ENCODE data around the gene WASHC2C. TPM values are rescaled to one million over a fixed set of nuclear protein-coding genes. Genes with fewer than 3 reads are reported as not detected.

WASHC2C gene
- total RNA-seq, 1 experiment from 2014 or later, result 21.9 TPM

- TF ChIP-seq CTCF (IDR thresholded peaks at IDR 0.05 in 2 of 3, conservative IDR thresholded peaks at IDR 0.05 in 1 of 3; ENCODE audit: borderline replicate concordance in 1 of 3, insufficient read depth in 1 of 3, low read depth in 2 of 3, low read length in 2 of 3) (no peak), SIN3A (IDR thresholded peaks at IDR 0.05; ENCODE audit: low read depth) (no peak), ZBTB33 (IDR thresholded peaks at IDR 0.05; ENCODE audit: extremely low read depth, insufficient replicate concordance, low read length) (no peak), RAD21 (IDR thresholded peaks at IDR 0.05; ENCODE audit: low read depth) (no peak), MAX (IDR thresholded peaks at IDR 0.05) (no peak), ELF1 (IDR thresholded peaks at IDR 0.05; ENCODE audit: borderline replicate concordance, low read depth) (no peak), EGR1 (IDR thresholded peaks at IDR 0.05; ENCODE audit: low read depth) (no peak)
Observed at GRCh38 chr10:45817912-45818311, 90.8 kb downstream of the WASHC2C start.

More at GRCh38 chr10:45817912-45818311, 90.8 kb downstream of the WASHC2C start:
- Histone ChIP-seq H3K4me2 (ENCODE audit: low read length) (no peak overlapping the region), H3K4me3 (replicated peaks in 1 of 2; ENCODE audit: low read depth in 1 of 2, low read length in 2 of 2) (no peak overlapping the region), H3K27ac (ENCODE audit: low read depth, low read length) (no peak overlapping the region), H3K36me3 (ENCODE audit: control insufficient read depth in 1 of 2, insufficient read depth in 2 of 2, low read length in 2 of 2) (no peaks in the 10 kb centered on the region), H3K9me2 (ENCODE audit: insufficient read depth) (no peaks in the 10 kb centered on the region), H4K20me1 (ENCODE audit: insufficient read depth) (no peaks in the 10 kb centered on the region), H3K9ac (ENCODE audit: low read length) (no peak overlapping the region), H2AFZ (ENCODE audit: low read depth, low read length, poor library complexity, severe bottlenecking) (no peak overlapping the region), H3K4me1 (ENCODE audit: control insufficient read depth in 1 of 2, insufficient read depth in 2 of 2, low read length in 2 of 2) (no peaks in the 10 kb centered on the region), H3K27me3 (ENCODE audit: insufficient read depth, low read length) (no peaks in the 10 kb centered on the region), H3K9me3 (ENCODE audit: control insufficient read depth in 1 of 2, insufficient read depth in 1 of 2, low read depth in 1 of 2, low read length in 2 of 2) (no peaks in the 10 kb centered on the region), H3K79me2 (ENCODE audit: insufficient read depth, low read length) (no peaks in the 10 kb centered on the region)
- intact Hi-C loops (cut with micrococcal nuclease), result no loop called here
- CTCF ChIA-PET, result no interaction called here
- no TSS peak for BruUV-seq (replicated peaks)
- no peak for ATAC-seq
- POLR2A ChIA-PET, result no interaction called here
- RAD21 ChIA-PET (ENCODE audit: low non-redundant PET in 1 of 2, low total read pairs in 2 of 2, uncharacterized antibody in 2 of 2, unreplicated experiment in 2 of 2), result no interaction called here
- DNase-seq (ENCODE audit: low read depth, low spot score), result no peak

Data from HCT116 (cell line).